ENCODE measurements around the gene AGBL1. TPM values are rescaled to one million over a fixed set of nuclear protein-coding genes. Genes with fewer than 3 reads are reported as not detected.

Gene AGBL1
- total RNA-seq, 1 experiment from 2014 or later, result not detected

DNA sequence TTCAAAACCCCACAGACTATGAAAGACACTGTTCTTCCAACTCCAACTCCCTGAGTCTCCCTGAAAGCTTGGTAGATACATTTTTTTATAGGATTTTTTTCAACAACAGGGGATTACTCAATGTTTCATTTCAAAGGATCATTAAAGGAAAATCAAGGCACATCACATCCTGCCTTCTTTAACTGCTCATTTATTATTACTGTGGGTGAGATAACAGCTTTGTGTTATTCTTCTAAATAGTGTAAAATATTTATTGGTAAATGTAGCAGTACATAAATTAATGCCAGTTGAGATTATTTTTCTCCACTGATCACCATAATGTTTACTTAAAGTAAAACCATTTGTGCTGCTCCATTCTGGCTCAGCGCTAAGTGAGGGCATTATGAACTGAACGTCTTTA, 57.2 kb downstream of the AGBL1 start:
- Mint-ChIP-seq H3K36me3 (ENCODE audit: insufficient read depth, unreplicated experiment) (no peaks in the 10 kb centered on the region), H3K27me3 (ENCODE audit: insufficient read depth, unreplicated experiment) (peaks cover 8% of the 10 kb centered on the region), H3K4me1 (ENCODE audit: low read depth, unreplicated experiment) (no peaks in the 10 kb centered on the region), H3K9me3 (ENCODE audit: unreplicated experiment) (no peaks in the 10 kb centered on the region), H3K27ac (ENCODE audit: unreplicated experiment) (no peak overlapping the region), H3K4me3 (ENCODE audit: unreplicated experiment) (no peak overlapping the region)
- Histone ChIP-seq H3K27me3 (replicated peaks; ENCODE audit: control insufficient read depth, insufficient read depth, low read length) (no peaks in the 10 kb centered on the region), H3K9me3 (no peaks in the 10 kb centered on the region), H3K4me1 (no peaks in the 10 kb centered on the region), H3K4me3 (ENCODE audit: low read depth, low read length) (no peak overlapping the region), H3K36me3 (ENCODE audit: control insufficient read depth, insufficient read depth, low read length) (no peaks in the 10 kb centered on the region)
- no peak for DNase-seq
- POLR2A ChIA-PET, result no interaction called here
- intact Hi-C loops (cut with micrococcal nuclease; ENCODE audit: unreplicated experiment), result no loop called here
- TF ChIP-seq, protein P1, sequence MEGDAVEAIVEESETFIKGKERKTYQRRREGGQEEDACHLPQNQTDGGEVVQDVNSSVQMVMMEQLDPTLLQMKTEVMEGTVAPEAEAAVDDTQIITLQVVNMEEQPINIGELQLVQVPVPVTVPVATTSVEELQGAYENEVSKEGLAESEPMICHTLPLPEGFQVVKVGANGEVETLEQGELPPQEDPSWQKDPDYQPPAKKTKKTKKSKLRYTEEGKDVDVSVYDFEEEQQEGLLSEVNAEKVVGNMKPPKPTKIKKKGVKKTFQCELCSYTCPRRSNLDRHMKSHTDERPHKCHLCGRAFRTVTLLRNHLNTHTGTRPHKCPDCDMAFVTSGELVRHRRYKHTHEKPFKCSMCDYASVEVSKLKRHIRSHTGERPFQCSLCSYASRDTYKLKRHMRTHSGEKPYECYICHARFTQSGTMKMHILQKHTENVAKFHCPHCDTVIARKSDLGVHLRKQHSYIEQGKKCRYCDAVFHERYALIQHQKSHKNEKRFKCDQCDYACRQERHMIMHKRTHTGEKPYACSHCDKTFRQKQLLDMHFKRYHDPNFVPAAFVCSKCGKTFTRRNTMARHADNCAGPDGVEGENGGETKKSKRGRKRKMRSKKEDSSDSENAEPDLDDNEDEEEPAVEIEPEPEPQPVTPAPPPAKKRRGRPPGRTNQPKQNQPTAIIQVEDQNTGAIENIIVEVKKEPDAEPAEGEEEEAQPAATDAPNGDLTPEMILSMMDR (IDR thresholded peaks at IDR 0.05; ENCODE audit: insufficient read depth in 1 of 2, low read depth in 1 of 2, low read length in 1 of 2, severe bottlenecking in 1 of 2, unreplicated experiment in 1 of 2), result no peak
- CTCF ChIA-PET, result no interaction called here
- no TSS peak for BruUV-seq (replicated peaks)

DNA sequence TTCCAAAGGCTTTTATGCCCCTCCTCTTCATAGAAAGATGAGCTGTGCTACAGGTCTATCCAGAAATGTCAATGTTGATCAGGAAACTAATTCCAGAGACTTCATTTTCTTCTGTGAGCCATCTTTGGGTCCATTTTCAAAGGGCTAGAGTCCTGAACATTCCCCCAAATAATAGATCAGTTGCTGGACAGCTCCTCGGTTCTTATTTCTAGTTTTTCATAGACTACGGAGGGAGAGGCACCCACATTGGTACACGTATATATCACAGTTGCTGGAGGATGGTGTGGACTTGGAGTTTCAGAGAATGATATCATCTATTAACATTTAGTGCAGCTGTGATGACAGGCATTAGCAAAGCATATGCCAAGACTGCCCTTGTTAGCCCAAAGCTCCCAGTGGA, 59.1 kb downstream of the AGBL1 start:
- no TSS peak for BruUV-seq (replicated peaks)
- Histone ChIP-seq H3K36me3 (ENCODE audit: control insufficient read depth, insufficient read depth, low read length) (no peaks in the 10 kb centered on the region), H3K4me1 (no peaks in the 10 kb centered on the region), H3K4me3 (ENCODE audit: low read depth, low read length) (no peak overlapping the region), H3K27me3 (replicated peaks; ENCODE audit: control insufficient read depth, insufficient read depth, low read length) (no peaks in the 10 kb centered on the region), H3K9me3 (no peaks in the 10 kb centered on the region)
- Mint-ChIP-seq H3K27ac (ENCODE audit: unreplicated experiment) (no peak overlapping the region), H3K9me3 (ENCODE audit: unreplicated experiment) (peaks cover 4% of the 10 kb centered on the region), H3K27me3 (ENCODE audit: insufficient read depth, unreplicated experiment) (peaks cover 3% of the 10 kb centered on the region), H3K36me3 (ENCODE audit: insufficient read depth, unreplicated experiment) (no peaks in the 10 kb centered on the region), H3K4me3 (ENCODE audit: unreplicated experiment) (no peak overlapping the region), H3K4me1 (ENCODE audit: low read depth, unreplicated experiment) (no peaks in the 10 kb centered on the region)
- no peak for DNase-seq
- CTCF ChIA-PET, result no interaction called here
- TF ChIP-seq, protein P1 (IDR thresholded peaks at IDR 0.05; ENCODE audit: insufficient read depth in 1 of 2, low read depth in 1 of 2, low read length in 1 of 2, severe bottlenecking in 1 of 2, unreplicated experiment in 1 of 2), result no peak
- POLR2A ChIA-PET, result no interaction called here
- intact Hi-C loops (cut with micrococcal nuclease; ENCODE audit: unreplicated experiment), result no loop called here

DNA sequence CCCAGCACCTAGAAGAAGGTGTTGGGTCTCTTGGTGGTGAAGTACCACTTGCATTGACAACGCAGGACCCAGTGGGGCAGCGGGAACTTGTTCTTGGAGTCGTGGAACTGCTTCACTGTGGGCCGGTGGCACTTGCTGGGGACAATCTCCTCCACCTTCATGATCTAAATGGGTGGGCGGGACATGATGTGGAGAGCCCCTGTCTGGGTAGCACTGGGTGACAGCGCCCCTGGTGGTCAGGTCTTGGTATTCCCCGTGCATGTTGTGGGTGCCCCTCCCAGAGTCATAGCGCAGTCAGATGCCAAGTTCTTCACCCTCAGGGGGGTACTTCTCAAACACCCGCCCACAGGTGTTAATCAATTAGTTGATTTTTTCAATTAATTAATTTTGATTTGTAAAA, 60.2 kb downstream of the AGBL1 start:
- BruUV-seq (replicated peaks), result no TSS peak
- no peak overlapping the region for H3K27ac Mint-ChIP-seq (ENCODE audit: unreplicated experiment)
- Histone ChIP-seq H3K9me3 (no peaks in the 10 kb centered on the region), H3K27me3 (replicated peaks; ENCODE audit: control insufficient read depth, insufficient read depth, low read length) (no peaks in the 10 kb centered on the region), H3K36me3 (ENCODE audit: control insufficient read depth, insufficient read depth, low read length) (no peaks in the 10 kb centered on the region), H3K4me1 (no peaks in the 10 kb centered on the region), H3K4me3 (ENCODE audit: low read depth, low read length) (no peak overlapping the region)
- intact Hi-C loops (cut with micrococcal nuclease; ENCODE audit: unreplicated experiment), result no loop called here
- TF ChIP-seq, protein P1 (IDR thresholded peaks at IDR 0.05; ENCODE audit: insufficient read depth in 1 of 2, low read depth in 1 of 2, low read length in 1 of 2, severe bottlenecking in 1 of 2, unreplicated experiment in 1 of 2), result peak; percentile 30 to 55
- ChIA-PET POLR2A (no interaction called here), CTCF (no interaction called here)
- no peaks in the 10 kb centered on the region for H3K4me1 Mint-ChIP-seq (ENCODE audit: low read depth, unreplicated experiment)
- no peak overlapping the region for H3K4me3 Mint-ChIP-seq (ENCODE audit: unreplicated experiment)
- H3K27me3 Mint-ChIP-seq (ENCODE audit: insufficient read depth, unreplicated experiment), result peaks cover 3% of the 10 kb centered on the region
- H3K9me3 Mint-ChIP-seq (ENCODE audit: unreplicated experiment), result peaks cover 9% of the 10 kb centered on the region
- peak; percentile 24 to 33 for DNase-seq
- no peaks in the 10 kb centered on the region for H3K36me3 Mint-ChIP-seq (ENCODE audit: insufficient read depth, unreplicated experiment)
